Panc1 (cell line): Measurements from ENCODE around the gene ANKRD60. TPM values are rescaled to one million over a fixed set of nuclear protein-coding genes. Genes with fewer than 3 reads are reported as not detected.

Source experiments
- ATAC-seq: fragments of 200-7000 bp; cut with Tn5 transposase; 2 replicates; pipeline ENCODE4 v1.9.1; 2020; ENCODE audit warnings: mild to moderate bottlenecking, moderate library complexity
- BruUV-seq: library from RNA; stranded (reverse); fragments of 400-500 nt; replicated peaks from 2 replicates; lab custom pipeline; 2021; lab: Mats Ljungman, UMichigan
- CTCF ChIA-PET: fragments of 300-600 bp; sonication (Branson Sonifier 250); formaldehyde crosslinking; loops from one replicate; lab custom pipeline; 2022; ENCODE audit warnings: antibody characterized with exemption; lab: Charles Lee
- POLR2A ChIA-PET: fragments of 300-600 bp; sonication (Branson Sonifier 250); formaldehyde crosslinking; loops from one replicate; lab custom pipeline; 2022; ENCODE audit warnings: antibody characterized with exemption; lab: Charles Lee
- DNase-seq: peaks from one replicate; pipeline ENCODE4 v3.0.0-alpha.2; 2010; ENCODE audit warnings: low read depth, low spot score
- H3K27ac ChIP-seq: 2 replicates; pipeline ENCODE4 v1.5.1; 2011; ENCODE audit warnings: mild to moderate bottlenecking, low read length, inconsistent platforms
- H3K27me3 ChIP-seq: fragments of 200-500 bp; sonication (Bioruptor generic); 2 replicates; pipeline ENCODE4 v1.6.0; 2014; ENCODE audit warnings: low read length, inconsistent platforms; ENCODE audit not compliant: control insufficient read depth, insufficient read depth
- H3K36me3 ChIP-seq: fragments of 200-500 bp; sonication (Bioruptor generic); 2 replicates; pipeline ENCODE4 v1.5.1; 2014; ENCODE audit warnings: inconsistent platforms, mild to moderate bottlenecking, low read length, moderate library complexity; ENCODE audit not compliant: control insufficient read depth, insufficient read depth
- H3K4me1 ChIP-seq: 2 replicates; pipeline ENCODE4 v1.5.1; 2011; ENCODE audit warnings: inconsistent platforms, mild to moderate bottlenecking, low read length, moderate library complexity; ENCODE audit not compliant: control insufficient read depth, insufficient read depth
- H3K4me3 ChIP-seq, 2 experiments: 2 replicates each; pipeline ENCODE4 v1.5.1; 2011 to 2012; ENCODE audit warnings: low read depth in 2 of 2, low read length in 2 of 2, mild to moderate bottlenecking in 2 of 2, inconsistent platforms in 1 of 2, moderate library complexity in 1 of 2
- H3K9me3 ChIP-seq: fragments of 200-500 bp; sonication (Bioruptor generic); 2 replicates; pipeline ENCODE4 v1.5.1; 2014; ENCODE audit warnings: low read depth, mild to moderate bottlenecking, inconsistent platforms, low read length, moderate library complexity; ENCODE audit not compliant: control insufficient read depth, insufficient read depth
- POLR2AphosphoS5 ChIP-seq: IDR thresholded peaks from 2 replicates; pipeline ENCODE4 v1.6.1; 2012; ENCODE audit warnings: mild to moderate bottlenecking, low read depth, low read length, moderate library complexity
- SIN3A ChIP-seq: IDR thresholded peaks from 2 replicates; pipeline ENCODE4 v1.6.1; 2012; ENCODE audit warnings: low read depth, mild to moderate bottlenecking, low read length, moderate library complexity, borderline replicate concordance; ENCODE audit not compliant: insufficient read depth
- TCF7L2 ChIP-seq: IDR thresholded peaks from 2 replicates; pipeline ENCODE4 v1.6.1; 2011; ENCODE audit warnings: mild to moderate bottlenecking, low read depth, low read length, inconsistent platforms
- in situ Hi-C: cut with HindIII; loops from 2 replicates; pipeline ENCODE4 v1.10.0; 2016; ENCODE audit warnings: low sequenced_read_pairs, low pct_unique_long_range_greater_than_20kb
- intact Hi-C: fragments of 100-400 bp; cut with micrococcal nuclease; formaldehyde crosslinking; loops from one replicate; pipeline ENCODE4 v1.10.0; 2022; ENCODE audit not compliant: unreplicated experiment
- total RNA-seq: library from RNA; stranded (reverse); gene quantifications from one replicate; pipeline ENCODE4 v1.2.1, GENCODE V29; 2021; ENCODE audit not compliant: unreplicated experiment
- TF ChIP-seq, protein P1 (sequence below): fragments of 450-650 bp; IDR thresholded peaks from 2 replicates; pipeline ENCODE4 v1.5.1; 2017; ENCODE audit warnings: mild to moderate bottlenecking
- TF ChIP-seq, protein P2 (sequence below), 2 experiments: IDR thresholded peaks; 2 replicates each; pipeline ENCODE4 v1.6.1; 2011 to 2012; ENCODE audit warnings: low read depth in 2 of 2, control low read depth in 1 of 2, low read length in 1 of 2, mild to moderate bottlenecking in 1 of 2, moderate library complexity in 1 of 2; ENCODE audit not compliant: insufficient read depth in 1 of 2

The ANKRD60 gene
- total RNA-seq, 1 experiment from 2014 or later: not detected

DNA sequence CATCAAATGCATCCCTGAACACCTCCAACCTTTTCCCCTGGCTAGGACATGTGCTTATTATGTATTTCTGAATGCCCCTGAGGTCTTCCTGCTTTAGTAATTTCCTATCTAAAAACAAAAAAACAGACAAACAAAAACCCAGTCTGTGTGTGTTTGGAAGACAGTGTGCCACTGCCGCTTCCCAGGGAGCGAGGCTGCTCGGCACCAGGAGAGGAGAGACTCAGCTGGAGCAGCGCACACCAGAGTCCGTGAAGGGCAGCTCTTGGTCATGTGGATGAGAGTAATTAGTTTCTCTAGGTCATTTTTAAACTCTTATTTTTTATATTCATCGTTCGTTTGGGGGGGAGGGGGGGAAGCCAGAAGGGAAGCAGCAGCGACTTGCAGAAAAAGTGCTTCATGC, 10.0 kb upstream of the ANKRD60 start:
- POLR2A ChIA-PET: no interaction called here
- ATAC-seq (no peak), DNase-seq (no peak)
- Histone ChIP-seq H3K4me1 (peaks cover 6% of the 10 kb centered on the region), H3K4me3 (no peak overlapping the region), H3K27ac (no peak overlapping the region), H3K27me3 (no peaks in the 10 kb centered on the region), H3K36me3 (no peaks in the 10 kb centered on the region), H3K9me3 (no peaks in the 10 kb centered on the region)
- no TSS peak for BruUV-seq
- no peak for TF ChIP-seq TCF7L2
- TF ChIP-seq SIN3A: no peak
- no peak for TF ChIP-seq POLR2AphosphoS5
- TF ChIP-seq, protein P1, sequence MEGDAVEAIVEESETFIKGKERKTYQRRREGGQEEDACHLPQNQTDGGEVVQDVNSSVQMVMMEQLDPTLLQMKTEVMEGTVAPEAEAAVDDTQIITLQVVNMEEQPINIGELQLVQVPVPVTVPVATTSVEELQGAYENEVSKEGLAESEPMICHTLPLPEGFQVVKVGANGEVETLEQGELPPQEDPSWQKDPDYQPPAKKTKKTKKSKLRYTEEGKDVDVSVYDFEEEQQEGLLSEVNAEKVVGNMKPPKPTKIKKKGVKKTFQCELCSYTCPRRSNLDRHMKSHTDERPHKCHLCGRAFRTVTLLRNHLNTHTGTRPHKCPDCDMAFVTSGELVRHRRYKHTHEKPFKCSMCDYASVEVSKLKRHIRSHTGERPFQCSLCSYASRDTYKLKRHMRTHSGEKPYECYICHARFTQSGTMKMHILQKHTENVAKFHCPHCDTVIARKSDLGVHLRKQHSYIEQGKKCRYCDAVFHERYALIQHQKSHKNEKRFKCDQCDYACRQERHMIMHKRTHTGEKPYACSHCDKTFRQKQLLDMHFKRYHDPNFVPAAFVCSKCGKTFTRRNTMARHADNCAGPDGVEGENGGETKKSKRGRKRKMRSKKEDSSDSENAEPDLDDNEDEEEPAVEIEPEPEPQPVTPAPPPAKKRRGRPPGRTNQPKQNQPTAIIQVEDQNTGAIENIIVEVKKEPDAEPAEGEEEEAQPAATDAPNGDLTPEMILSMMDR: no peak
- TF ChIP-seq, protein P2, sequence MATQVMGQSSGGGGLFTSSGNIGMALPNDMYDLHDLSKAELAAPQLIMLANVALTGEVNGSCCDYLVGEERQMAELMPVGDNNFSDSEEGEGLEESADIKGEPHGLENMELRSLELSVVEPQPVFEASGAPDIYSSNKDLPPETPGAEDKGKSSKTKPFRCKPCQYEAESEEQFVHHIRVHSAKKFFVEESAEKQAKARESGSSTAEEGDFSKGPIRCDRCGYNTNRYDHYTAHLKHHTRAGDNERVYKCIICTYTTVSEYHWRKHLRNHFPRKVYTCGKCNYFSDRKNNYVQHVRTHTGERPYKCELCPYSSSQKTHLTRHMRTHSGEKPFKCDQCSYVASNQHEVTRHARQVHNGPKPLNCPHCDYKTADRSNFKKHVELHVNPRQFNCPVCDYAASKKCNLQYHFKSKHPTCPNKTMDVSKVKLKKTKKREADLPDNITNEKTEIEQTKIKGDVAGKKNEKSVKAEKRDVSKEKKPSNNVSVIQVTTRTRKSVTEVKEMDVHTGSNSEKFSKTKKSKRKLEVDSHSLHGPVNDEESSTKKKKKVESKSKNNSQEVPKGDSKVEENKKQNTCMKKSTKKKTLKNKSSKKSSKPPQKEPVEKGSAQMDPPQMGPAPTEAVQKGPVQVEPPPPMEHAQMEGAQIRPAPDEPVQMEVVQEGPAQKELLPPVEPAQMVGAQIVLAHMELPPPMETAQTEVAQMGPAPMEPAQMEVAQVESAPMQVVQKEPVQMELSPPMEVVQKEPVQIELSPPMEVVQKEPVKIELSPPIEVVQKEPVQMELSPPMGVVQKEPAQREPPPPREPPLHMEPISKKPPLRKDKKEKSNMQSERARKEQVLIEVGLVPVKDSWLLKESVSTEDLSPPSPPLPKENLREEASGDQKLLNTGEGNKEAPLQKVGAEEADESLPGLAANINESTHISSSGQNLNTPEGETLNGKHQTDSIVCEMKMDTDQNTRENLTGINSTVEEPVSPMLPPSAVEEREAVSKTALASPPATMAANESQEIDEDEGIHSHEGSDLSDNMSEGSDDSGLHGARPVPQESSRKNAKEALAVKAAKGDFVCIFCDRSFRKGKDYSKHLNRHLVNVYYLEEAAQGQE (IDR thresholded peaks at IDR 0.05; ENCODE audit: insufficient read depth in 1 of 2, low read depth in 2 of 2, low read length in 1 of 2): no peak
- CTCF ChIA-PET: no interaction called here
- in situ Hi-C loops (no loop called here), intact Hi-C loops (loop anchor here (5.0 to 10.0 kb wide), 3 partner anchors 206 to 604 kb away; no protein-coding TSS in a partner anchor)

DNA sequence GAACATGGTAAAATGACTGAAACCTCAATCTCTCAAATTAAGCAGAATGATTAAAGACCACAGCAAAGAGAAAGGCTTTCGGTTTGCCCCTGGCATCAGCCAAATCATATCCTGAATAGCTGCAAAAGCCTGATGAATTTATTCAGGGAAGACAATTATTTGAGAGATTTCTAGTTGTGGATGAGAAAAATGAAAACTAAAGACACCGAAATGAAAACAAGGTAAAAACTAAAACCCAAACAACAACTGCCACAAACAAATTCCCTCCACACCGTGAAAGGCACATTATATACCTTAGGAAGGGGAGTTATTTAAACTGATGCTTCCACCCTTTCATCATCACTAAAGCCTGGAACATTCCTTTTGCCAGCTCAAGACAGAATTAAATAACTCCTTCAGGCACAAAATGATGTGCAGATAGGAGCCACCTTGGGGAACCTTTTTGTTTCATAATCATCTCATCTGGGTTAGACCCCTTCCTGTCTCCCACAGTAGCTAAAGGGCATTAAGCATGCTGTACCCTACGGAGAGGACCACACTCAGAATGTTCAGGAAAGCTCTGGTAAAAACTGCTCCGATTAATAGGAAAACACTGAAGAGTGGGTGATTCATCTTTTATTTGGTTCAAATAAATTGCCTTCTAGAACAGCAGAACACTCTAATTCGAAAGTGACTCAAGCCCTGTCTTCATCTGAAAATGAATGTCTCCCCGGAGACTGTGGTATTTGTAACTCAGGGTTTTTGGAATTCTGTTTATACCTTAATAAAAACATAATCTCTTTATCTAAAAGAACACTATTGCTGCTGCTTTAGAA, 9.1 kb upstream of the ANKRD60 start:
- ChIA-PET CTCF (no interaction called here), POLR2A (interaction anchor here (0.5 kb wide), 1 partner anchor 86 kb away, joined by 5 read pairs; no protein-coding TSS in a partner anchor)
- no TSS peak for BruUV-seq
- Histone ChIP-seq H3K27me3 (no peaks in the 10 kb centered on the region), H3K27ac (no peak overlapping the region; the same call in 1 of the 2 replicates), H3K4me3 (peak overlapping the region; percentile 47 to 69), H3K36me3 (no peaks in the 10 kb centered on the region), H3K9me3 (no peaks in the 10 kb centered on the region), H3K4me1 (peaks cover 6% of the 10 kb centered on the region)
- ATAC-seq (no peak), DNase-seq (no peak)
- intact Hi-C loops: loop anchor here (5.0 to 10.0 kb wide), 3 partner anchors 207 to 605 kb away; no protein-coding TSS in a partner anchor
- in situ Hi-C loops: no loop called here
- TF ChIP-seq TCF7L2 (no peak), POLR2AphosphoS5 (no peak), SIN3A (no peak)
- TF ChIP-seq, protein P2 (IDR thresholded peaks at IDR 0.05; ENCODE audit: insufficient read depth in 1 of 2, low read depth in 2 of 2, low read length in 1 of 2): no peak
- TF ChIP-seq, protein P1: peak; percentile 54
